ENCODE measurements around the gene YPEL4. TPM values are rescaled to one million over a fixed set of nuclear protein-coding genes. Genes with fewer than 3 reads are reported as not detected.

The YPEL4 gene
- total RNA-seq, 1 experiment from 2014 or later = 0.32 TPM

DNA sequence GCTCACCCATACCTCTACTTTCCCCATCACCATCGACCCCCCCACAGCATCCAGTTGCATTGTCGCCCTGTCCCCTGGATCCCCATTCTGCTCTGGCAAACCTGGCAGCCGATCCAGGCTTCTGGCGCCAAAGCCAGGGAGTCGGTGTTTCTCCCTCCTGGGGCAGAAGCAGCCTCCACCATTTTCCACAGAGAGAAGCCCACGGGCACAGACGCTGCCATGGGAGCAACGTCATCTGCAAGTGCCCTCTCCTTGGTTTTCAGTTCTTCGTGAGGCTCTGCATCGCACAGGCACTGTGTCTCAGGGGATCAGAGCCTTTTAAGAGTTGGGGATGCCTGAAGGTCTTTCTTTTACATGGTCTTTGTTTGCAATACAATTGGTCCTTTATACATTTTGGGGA lies 2.3 kb downstream of the YPEL4 start:
- BruUV-seq (replicated peaks) = no TSS peak
- CTCF ChIA-PET = no interaction called here

DNA sequence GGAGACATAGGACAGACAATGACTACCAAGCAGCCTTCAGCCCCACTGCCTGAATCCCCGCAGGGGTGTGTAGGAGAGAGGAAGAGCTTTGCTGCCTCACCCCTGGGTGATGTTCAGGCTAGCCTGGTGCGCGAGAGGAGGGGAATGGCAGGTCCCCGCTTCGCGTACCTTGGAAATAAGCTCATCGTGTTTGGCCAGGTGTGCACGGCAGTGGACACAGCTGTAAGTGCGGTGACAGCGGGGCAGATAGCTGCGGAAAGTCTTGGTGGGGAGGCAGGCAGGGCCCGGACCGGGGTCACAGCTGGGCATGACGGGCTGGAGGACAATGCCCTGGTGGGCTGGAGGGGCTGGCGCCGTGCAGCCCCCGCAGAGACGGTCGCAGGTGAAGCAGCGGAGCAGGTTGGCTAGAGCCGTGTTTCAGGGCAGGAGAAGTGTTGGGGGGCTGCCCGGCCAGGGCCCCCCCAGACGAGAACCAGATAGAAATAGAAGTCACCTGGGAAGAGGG lies 2.9 kb downstream of the YPEL4 start:
- Histone ChIP-seq H2AFZ (ENCODE audit: low read depth, low read length, poor library complexity, severe bottlenecking) (no peak overlapping the region), H3K36me3 (ENCODE audit: control insufficient read depth in 1 of 2, insufficient read depth in 2 of 2, low read length in 2 of 2) (no peaks in the 10 kb centered on the region), H3K79me2 (ENCODE audit: insufficient read depth, low read length) (no peaks in the 10 kb centered on the region), H3K27ac (ENCODE audit: low read depth, low read length) (no peak overlapping the region), H3K27me3 (ENCODE audit: insufficient read depth, low read length) (peaks cover 12% of the 10 kb centered on the region; the same call in 1 of the 2 replicates), H3K4me1 (ENCODE audit: control insufficient read depth in 1 of 2, insufficient read depth in 2 of 2, low read length in 2 of 2) (peaks cover 0 to 25% of the 10 kb centered on the region in 2 experiments; a peak in 3 of 4 replicates), H3K9me2 (ENCODE audit: insufficient read depth) (no peaks in the 10 kb centered on the region), H4K20me1 (ENCODE audit: insufficient read depth) (no peaks in the 10 kb centered on the region), H3K4me3 (replicated peaks in 1 of 2; ENCODE audit: low read depth in 1 of 2, low read length in 2 of 2) (no peak overlapping the region), H3K4me2 (ENCODE audit: low read length) (no peak overlapping the region), H3K9me3 (ENCODE audit: control insufficient read depth in 1 of 2, insufficient read depth in 1 of 2, low read depth in 1 of 2, low read length in 2 of 2) (no peaks in the 10 kb centered on the region), H3K9ac (ENCODE audit: low read length) (no peak overlapping the region)
- no peak for DNase-seq (ENCODE audit: low read depth, low spot score)
- ChIA-PET POLR2A (no interaction called here), CTCF (no interaction called here), RAD21 (ENCODE audit: low non-redundant PET in 1 of 2, low total read pairs in 2 of 2, uncharacterized antibody in 2 of 2, unreplicated experiment in 2 of 2) (no interaction called here)
- intact Hi-C loops (cut with micrococcal nuclease) = loop anchor here (10.0 kb wide), 1 partner anchor 802 kb away; no protein-coding TSS in a partner anchor
- BruUV-seq (replicated peaks) = no TSS peak
- no peak for ATAC-seq
- TF ChIP-seq, protein P1, sequence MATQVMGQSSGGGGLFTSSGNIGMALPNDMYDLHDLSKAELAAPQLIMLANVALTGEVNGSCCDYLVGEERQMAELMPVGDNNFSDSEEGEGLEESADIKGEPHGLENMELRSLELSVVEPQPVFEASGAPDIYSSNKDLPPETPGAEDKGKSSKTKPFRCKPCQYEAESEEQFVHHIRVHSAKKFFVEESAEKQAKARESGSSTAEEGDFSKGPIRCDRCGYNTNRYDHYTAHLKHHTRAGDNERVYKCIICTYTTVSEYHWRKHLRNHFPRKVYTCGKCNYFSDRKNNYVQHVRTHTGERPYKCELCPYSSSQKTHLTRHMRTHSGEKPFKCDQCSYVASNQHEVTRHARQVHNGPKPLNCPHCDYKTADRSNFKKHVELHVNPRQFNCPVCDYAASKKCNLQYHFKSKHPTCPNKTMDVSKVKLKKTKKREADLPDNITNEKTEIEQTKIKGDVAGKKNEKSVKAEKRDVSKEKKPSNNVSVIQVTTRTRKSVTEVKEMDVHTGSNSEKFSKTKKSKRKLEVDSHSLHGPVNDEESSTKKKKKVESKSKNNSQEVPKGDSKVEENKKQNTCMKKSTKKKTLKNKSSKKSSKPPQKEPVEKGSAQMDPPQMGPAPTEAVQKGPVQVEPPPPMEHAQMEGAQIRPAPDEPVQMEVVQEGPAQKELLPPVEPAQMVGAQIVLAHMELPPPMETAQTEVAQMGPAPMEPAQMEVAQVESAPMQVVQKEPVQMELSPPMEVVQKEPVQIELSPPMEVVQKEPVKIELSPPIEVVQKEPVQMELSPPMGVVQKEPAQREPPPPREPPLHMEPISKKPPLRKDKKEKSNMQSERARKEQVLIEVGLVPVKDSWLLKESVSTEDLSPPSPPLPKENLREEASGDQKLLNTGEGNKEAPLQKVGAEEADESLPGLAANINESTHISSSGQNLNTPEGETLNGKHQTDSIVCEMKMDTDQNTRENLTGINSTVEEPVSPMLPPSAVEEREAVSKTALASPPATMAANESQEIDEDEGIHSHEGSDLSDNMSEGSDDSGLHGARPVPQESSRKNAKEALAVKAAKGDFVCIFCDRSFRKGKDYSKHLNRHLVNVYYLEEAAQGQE (IDR thresholded peaks at IDR 0.05; ENCODE audit: low read depth) = no peak
- TF ChIP-seq TCF7L2 (IDR thresholded peaks at IDR 0.05; ENCODE audit: borderline replicate concordance, extremely low read depth, insufficient read depth, insufficient read length) = no peak
- TF ChIP-seq, protein P2, sequence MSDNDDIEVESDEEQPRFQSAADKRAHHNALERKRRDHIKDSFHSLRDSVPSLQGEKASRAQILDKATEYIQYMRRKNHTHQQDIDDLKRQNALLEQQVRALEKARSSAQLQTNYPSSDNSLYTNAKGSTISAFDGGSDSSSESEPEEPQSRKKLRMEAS (IDR thresholded peaks at IDR 0.05) = no peak
- no peak for TF ChIP-seq JUND (IDR thresholded peaks at IDR 0.05)
- TF ChIP-seq EGR1 (IDR thresholded peaks at IDR 0.05; ENCODE audit: low read depth) = no peak
- TF ChIP-seq EZH2 (IDR thresholded peaks at IDR 0.05) = no peak
- TF ChIP-seq, protein P3, sequence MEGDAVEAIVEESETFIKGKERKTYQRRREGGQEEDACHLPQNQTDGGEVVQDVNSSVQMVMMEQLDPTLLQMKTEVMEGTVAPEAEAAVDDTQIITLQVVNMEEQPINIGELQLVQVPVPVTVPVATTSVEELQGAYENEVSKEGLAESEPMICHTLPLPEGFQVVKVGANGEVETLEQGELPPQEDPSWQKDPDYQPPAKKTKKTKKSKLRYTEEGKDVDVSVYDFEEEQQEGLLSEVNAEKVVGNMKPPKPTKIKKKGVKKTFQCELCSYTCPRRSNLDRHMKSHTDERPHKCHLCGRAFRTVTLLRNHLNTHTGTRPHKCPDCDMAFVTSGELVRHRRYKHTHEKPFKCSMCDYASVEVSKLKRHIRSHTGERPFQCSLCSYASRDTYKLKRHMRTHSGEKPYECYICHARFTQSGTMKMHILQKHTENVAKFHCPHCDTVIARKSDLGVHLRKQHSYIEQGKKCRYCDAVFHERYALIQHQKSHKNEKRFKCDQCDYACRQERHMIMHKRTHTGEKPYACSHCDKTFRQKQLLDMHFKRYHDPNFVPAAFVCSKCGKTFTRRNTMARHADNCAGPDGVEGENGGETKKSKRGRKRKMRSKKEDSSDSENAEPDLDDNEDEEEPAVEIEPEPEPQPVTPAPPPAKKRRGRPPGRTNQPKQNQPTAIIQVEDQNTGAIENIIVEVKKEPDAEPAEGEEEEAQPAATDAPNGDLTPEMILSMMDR (IDR thresholded peaks at IDR 0.05 in 2 of 3, conservative IDR thresholded peaks at IDR 0.05 in 1 of 3; ENCODE audit: borderline replicate concordance in 1 of 3, insufficient read depth in 1 of 3, low read depth in 2 of 3, low read length in 2 of 3) = no peak
- TF ChIP-seq POLR2A (IDR thresholded peaks at IDR 0.05; ENCODE audit: borderline replicate concordance, extremely low read depth, insufficient read depth, insufficient read length) = no peak
- no peak for TF ChIP-seq POLR2AphosphoS5 (IDR thresholded peaks at IDR 0.05; ENCODE audit: low read depth, low read length)
- TF ChIP-seq, protein P4, sequence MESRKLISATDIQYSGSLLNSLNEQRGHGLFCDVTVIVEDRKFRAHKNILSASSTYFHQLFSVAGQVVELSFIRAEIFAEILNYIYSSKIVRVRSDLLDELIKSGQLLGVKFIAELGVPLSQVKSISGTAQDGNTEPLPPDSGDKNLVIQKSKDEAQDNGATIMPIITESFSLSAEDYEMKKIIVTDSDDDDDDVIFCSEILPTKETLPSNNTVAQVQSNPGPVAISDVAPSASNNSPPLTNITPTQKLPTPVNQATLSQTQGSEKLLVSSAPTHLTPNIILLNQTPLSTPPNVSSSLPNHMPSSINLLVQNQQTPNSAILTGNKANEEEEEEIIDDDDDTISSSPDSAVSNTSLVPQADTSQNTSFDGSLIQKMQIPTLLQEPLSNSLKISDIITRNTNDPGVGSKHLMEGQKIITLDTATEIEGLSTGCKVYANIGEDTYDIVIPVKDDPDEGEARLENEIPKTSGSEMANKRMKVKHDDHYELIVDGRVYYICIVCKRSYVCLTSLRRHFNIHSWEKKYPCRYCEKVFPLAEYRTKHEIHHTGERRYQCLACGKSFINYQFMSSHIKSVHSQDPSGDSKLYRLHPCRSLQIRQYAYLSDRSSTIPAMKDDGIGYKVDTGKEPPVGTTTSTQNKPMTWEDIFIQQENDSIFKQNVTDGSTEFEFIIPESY (IDR thresholded peaks at IDR 0.05; ENCODE audit: extremely low read depth, insufficient replicate concordance, low read length) = no peak

More for the DNA sequence above, 2.3 kb downstream of the YPEL4 start:
- Histone ChIP-seq H3K27ac (ENCODE audit: low read depth, low read length) (no peak overlapping the region), H2AFZ (ENCODE audit: low read depth, low read length, poor library complexity, severe bottlenecking) (no peak overlapping the region), H3K4me3 (replicated peaks in 1 of 2; ENCODE audit: low read depth in 1 of 2, low read length in 2 of 2) (no peak overlapping the region), H3K4me2 (ENCODE audit: low read length) (no peak overlapping the region), H3K9me3 (ENCODE audit: control insufficient read depth in 1 of 2, insufficient read depth in 1 of 2, low read depth in 1 of 2, low read length in 2 of 2) (no peaks in the 10 kb centered on the region), H3K36me3 (ENCODE audit: control insufficient read depth in 1 of 2, insufficient read depth in 2 of 2, low read length in 2 of 2) (no peaks in the 10 kb centered on the region), H3K9me2 (ENCODE audit: insufficient read depth) (no peaks in the 10 kb centered on the region), H4K20me1 (ENCODE audit: insufficient read depth) (no peaks in the 10 kb centered on the region), H3K27me3 (ENCODE audit: insufficient read depth, low read length) (peaks cover 12% of the 10 kb centered on the region; the same call in 1 of the 2 replicates), H3K79me2 (ENCODE audit: insufficient read depth, low read length) (no peaks in the 10 kb centered on the region), H3K4me1 (ENCODE audit: control insufficient read depth in 1 of 2, insufficient read depth in 2 of 2, low read length in 2 of 2) (peaks cover 0 to 25% of the 10 kb centered on the region in 2 experiments; a peak in 3 of 4 replicates), H3K9ac (ENCODE audit: low read length) (no peak overlapping the region)
- no peak for TF ChIP-seq FOSL1 (IDR thresholded peaks at IDR 0.05; ENCODE audit: low read depth)
- peak; percentile 28; the same call in 1 of the 2 replicates for TF ChIP-seq POLR2AphosphoS5 (IDR thresholded peaks at IDR 0.05; ENCODE audit: low read depth, low read length)
- ChIA-PET RAD21 (ENCODE audit: low non-redundant PET in 1 of 2, low total read pairs in 2 of 2, uncharacterized antibody in 2 of 2, unreplicated experiment in 2 of 2) (no interaction called here), POLR2A (no interaction called here)
- intact Hi-C loops (cut with micrococcal nuclease) = loop anchor here (10.0 kb wide), 1 partner anchor 803 kb away; no protein-coding TSS in a partner anchor
- no peak for DNase-seq (ENCODE audit: low read depth, low spot score)
- ATAC-seq = no peak

Data from HCT116 (cell line).